Epithelial cell of prostate (primary cell): ENCODE data around the gene GATA3.
"Not testable (repeated sequence)": the region's sequence is repeated elsewhere in the genome, so short reads cannot be mapped to it uniquely, and the experiment has no call there.

Experiments
- DNase-seq: peaks from one replicate; pipeline ENCODE4 v3.0.0-alpha.2; 2011; ENCODE audit warnings: low read depth, low spot score
- H3K27ac ChIP-seq: fragments of 450-650 bp; 2 replicates; pipeline ENCODE4 v1.5.1; 2017; ENCODE audit warnings: mild to moderate bottlenecking

The GATA3 gene

DNA sequence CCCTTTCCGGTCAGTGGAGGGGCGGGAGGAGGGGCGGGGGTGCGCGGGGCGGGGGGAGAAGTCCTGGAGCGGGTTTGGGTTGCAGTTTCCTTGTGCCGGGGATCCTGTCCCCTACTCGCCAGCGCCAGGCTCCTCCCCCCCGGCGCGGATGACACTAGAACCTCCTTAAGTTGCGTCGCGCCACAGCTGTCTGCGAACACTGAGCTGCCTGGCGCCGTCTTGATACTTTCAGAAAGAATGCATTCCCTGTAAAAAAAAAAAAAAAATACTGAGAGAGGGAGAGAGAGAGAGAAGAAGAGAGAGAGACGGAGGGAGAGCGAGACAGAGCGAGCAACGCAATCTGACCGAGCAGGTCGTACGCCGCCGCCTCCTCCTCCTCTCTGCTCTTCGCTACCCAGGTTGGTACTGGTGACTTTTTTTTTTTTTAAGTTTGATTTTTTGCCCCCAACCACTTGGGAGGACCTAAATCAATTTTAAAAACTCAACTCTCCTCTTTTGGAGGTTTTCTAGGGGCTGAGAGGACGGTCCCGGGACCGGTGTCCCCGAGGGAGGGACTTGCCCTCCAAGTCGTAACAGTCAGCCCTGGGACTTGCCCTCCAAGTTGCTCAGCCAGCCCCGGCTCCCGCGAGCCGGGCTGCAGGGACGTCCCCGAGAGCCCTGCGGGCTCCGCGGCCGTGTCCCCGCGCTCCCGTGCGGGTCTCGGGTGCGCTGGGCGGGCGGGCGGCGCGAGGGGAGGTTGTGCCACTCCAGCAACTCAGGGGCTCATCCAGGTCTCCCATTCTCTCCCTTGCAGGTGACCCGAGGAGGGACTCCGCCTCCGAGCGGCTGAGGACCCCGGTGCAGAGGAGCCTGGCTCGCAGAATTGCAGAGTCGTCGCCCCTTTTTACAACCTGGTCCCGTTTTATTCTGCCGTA is at the start of gene GATA3:
Gene GATA3 (plus strand): TSS at position 195 of the 914 bp plus-strand sequence. CDS start 968 bp downstream, outside the sequence.
- peak; percentile 82 for DNase-seq
- H3K27ac ChIP-seq = peak within 1 kb of the TSS; percentile 92

GRCh38 chr10:8006274-8006999 is 48.1 kb upstream of the GATA3 start:
- no peak overlapping the region for H3K27ac ChIP-seq
- DNase-seq = no peak

GRCh38 chr10:8009031-8009430 is 45.5 kb upstream of the GATA3 start:
- DNase-seq = no peak
- no peak overlapping the region for H3K27ac ChIP-seq

- DNase-seq = no peak
- no peak overlapping the region for H3K27ac ChIP-seq
These were observed 41.5 kb upstream of the GATA3 start for GRCh38 chr10:8013006-8013405.

DNA sequence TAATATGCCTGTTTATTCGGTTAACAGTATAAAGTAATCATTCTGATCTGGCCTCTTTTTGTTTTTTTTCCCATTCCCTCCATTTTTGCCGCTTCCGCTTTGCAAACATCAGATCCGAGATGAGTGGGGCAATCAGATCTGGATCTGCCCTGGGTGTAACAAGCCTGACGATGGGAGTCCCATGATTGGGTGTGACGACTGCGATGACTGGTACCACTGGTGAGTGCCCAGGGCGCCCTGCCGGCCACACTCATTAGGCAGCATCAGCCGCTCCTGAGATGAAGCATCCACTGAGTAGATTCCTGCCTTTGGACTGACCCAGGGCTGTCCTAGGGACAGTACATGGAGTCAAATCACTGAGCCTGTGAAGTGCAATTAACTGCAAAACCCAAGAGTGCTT is 40.9 kb upstream of the GATA3 start:
- no peak overlapping the region for H3K27ac ChIP-seq
- no peak for DNase-seq

DNA sequence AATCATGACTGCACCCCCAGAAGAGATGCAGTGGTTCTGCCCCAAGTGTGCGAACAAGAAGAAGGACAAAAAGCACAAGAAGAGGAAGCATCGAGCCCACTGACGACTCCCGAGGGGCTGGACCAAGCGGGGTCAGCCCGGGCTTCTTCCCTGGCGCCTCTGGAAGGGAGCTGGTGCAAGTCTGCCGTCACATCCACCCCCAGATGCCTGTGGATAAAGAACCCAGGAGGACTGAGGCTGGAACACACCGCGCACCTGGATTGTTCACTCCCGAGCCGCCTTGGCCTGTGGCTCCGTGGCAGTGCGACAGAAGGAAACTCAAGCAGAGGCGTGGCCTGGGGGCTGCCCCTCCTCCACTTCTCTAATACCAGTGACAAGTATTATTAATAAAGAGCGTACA is 39.8 kb upstream of the GATA3 start:
- DNase-seq = no peak

GRCh38 chr10:8017277-8017676 is 37.2 kb upstream of the GATA3 start:
- H3K27ac ChIP-seq = no peak overlapping the region
- DNase-seq = no peak

More for the DNA sequence above, 39.8 kb upstream of the GATA3 start:
- no peak overlapping the region for H3K27ac ChIP-seq

- DNase-seq = no peak
These were observed 31.2 kb upstream of the GATA3 start for GRCh38 chr10:8023321-8023720.

GRCh38 chr10:8023851-8024250 is 30.6 kb upstream of the GATA3 start:
- H3K27ac ChIP-seq = no peak overlapping the region
- no peak for DNase-seq

More at GRCh38 chr10:8023321-8023720, 31.2 kb upstream of the GATA3 start:
- H3K27ac ChIP-seq = no peak overlapping the region

GRCh38 chr10:8026349-8027259 is 27.9 kb upstream of the GATA3 start:
- DNase-seq = no peak
- no peak overlapping the region for H3K27ac ChIP-seq

- not testable (repeated sequence) for DNase-seq, H3K27ac ChIP-seq
These were observed 23.3 kb upstream of the GATA3 start for GRCh38 chr10:8031211-8031610.

DNA sequence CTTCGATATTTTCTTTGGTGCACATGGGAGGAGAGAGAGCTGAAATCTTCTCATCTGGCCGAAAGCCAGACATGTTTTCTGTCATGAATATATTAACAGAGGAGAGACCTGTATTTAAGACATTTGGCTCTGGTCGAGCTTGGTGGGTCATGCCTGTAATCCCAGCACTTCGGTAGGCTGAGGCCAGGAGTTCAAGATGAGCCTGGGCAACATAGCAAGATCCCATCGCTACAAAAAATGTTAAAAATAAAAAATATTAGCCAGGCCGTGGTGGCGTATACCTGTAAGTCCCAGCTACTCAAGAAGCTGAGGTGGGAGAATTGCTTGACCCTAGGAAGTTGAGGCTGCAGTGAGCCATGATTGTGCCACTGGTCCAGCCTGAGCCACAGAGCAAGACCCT is 21.9 kb upstream of the GATA3 start:
- H3K27ac ChIP-seq = no peak overlapping the region
- no peak for DNase-seq

- no peak for DNase-seq
- no peak overlapping the region for H3K27ac ChIP-seq
These were observed 20.5 kb upstream of the GATA3 start for GRCh38 chr10:8033812-8034465.

GRCh38 chr10:8034466-8035005 is 20.0 kb upstream of the GATA3 start:
- no peak for DNase-seq
- no peak overlapping the region for H3K27ac ChIP-seq

GRCh38 chr10:8035006-8035640 is 19.4 kb upstream of the GATA3 start:
- no peak overlapping the region for H3K27ac ChIP-seq
- DNase-seq = no peak

DNA sequence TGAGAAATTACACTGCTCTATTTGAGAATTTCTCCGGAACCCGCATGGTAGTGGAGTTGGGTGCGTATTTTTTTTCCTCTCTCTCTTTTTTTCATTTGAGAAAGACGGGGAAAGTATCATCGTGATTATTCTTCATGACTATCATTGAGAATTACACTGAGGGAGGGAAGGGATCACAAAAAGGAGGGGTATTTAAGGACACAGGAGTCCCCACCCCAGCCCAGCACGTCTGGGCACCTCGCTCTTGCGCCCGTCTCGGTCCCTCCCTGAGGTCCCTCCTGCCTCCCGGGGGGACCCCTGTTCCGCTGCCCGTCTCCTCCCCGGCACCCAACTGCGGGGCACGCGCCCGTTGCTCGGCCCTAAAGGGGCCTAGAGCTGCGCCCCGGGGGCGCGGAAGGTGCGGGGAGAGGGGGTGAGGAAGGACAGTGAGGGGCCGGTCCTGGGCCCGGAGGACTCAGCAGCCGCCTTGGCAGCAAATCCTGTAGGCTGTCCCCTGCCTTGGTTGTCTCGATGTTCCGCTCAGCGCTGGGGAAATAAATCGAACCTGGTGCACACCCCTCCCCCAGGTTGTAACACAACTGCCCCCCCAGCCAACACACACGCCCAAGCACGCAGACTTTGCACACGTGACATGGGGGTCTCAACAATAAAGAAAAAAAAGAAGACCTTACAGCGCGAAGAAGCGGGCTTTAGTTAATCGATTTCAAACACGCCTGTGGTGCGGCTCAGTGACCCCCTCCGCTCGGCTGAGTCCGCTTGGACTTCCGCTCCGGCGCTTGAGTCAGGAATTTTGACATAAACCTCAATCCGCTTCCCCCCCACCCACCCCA is 18.6 kb upstream of the GATA3 start:
- no peak for DNase-seq
- no peak overlapping the region for H3K27ac ChIP-seq

- no peak for DNase-seq
- H3K27ac ChIP-seq = no peak overlapping the region
These were observed 17.8 kb upstream of the GATA3 start for GRCh38 chr10:8036506-8037198.
